Chondrocyte (in vitro differentiated cells): ENCODE measurements around the gene SFT2D1. TPM values are rescaled to one million over a fixed set of nuclear protein-coding genes. Genes with fewer than 3 reads are reported as not detected.

ENCODE experiments used
- DNase-seq: peaks from one replicate; pipeline ENCODE4 v3.0.0; 2021; ENCODE audit warnings: mixed read lengths, low spot score
- H3K27ac Mint-ChIP-seq: one replicate; pipeline ENCODE4 v1.8.0; 2021; ENCODE audit warnings: mild to moderate bottlenecking, moderate library complexity, mixed read lengths; ENCODE audit not compliant: unreplicated experiment
- H3K27me3 Mint-ChIP-seq: 2 replicates; pipeline ENCODE4 v1.8.0; 2021; ENCODE audit warnings: low read depth, mixed read lengths
- H3K36me3 Mint-ChIP-seq: 2 replicates; pipeline ENCODE4 v1.8.0; 2021; ENCODE audit warnings: low read depth, mixed read lengths
- H3K4me1 Mint-ChIP-seq: 2 replicates; pipeline ENCODE4 v1.8.0; 2021; ENCODE audit warnings: low read depth, mild to moderate bottlenecking, mixed read lengths
- H3K4me3 Mint-ChIP-seq: one replicate; pipeline ENCODE4 v1.8.0; 2021; ENCODE audit warnings: mild to moderate bottlenecking, moderate library complexity, mixed read lengths; ENCODE audit not compliant: unreplicated experiment
- H3K9me3 Mint-ChIP-seq: 2 replicates; pipeline ENCODE4 v1.8.0; 2021; ENCODE audit warnings: low read depth, mixed read lengths
- CTCF ChIP-seq: fragments of 200-600 bp; sonication (generic); IDR thresholded peaks from 2 replicates; pipeline ENCODE4 v1.5.0; 2021; ENCODE audit warnings: antibody characterized with exemption, mild to moderate bottlenecking, moderate library complexity
- total RNA-seq: library from RNA; stranded (reverse); gene quantifications from 3 replicates; pipeline ENCODE4 v1.2.1, GENCODE V29; 2021

SFT2D1 gene
- total RNA-seq, 1 donor from 2014 or later, result 30.0 TPM

- Mint-ChIP-seq H3K27ac (no peak overlapping the region), H3K4me3 (no peak overlapping the region), H3K4me1 (no peaks in the 10 kb centered on the region), H3K27me3 (peaks cover 8% of the 10 kb centered on the region), H3K36me3 (peaks cover 2% of the 10 kb centered on the region), H3K9me3 (peaks cover 24% of the 10 kb centered on the region)
- no peak for TF ChIP-seq CTCF
- DNase-seq, result no peak
Observed at GRCh38 chr6:166354143-166354542, 11.8 kb upstream of the SFT2D1 start.

- H3K4me3 Mint-ChIP-seq, result no peak overlapping the region
- no peaks in the 10 kb centered on the region for H3K4me1 Mint-ChIP-seq
- peaks cover 8% of the 10 kb centered on the region for H3K27me3 Mint-ChIP-seq
Observed at GRCh38 chr6:166353507-166353906, 11.2 kb upstream of the SFT2D1 start.

GRCh38 chr6:166352923-166353322, 10.6 kb upstream of the SFT2D1 start:
- H3K4me1 Mint-ChIP-seq, result no peaks in the 10 kb centered on the region
- H3K27me3 Mint-ChIP-seq, result peaks cover 8% of the 10 kb centered on the region
- H3K27ac Mint-ChIP-seq, result no peak overlapping the region

More at GRCh38 chr6:166353507-166353906, 11.2 kb upstream of the SFT2D1 start:
- H3K27ac Mint-ChIP-seq, result no peak overlapping the region
- peaks cover 24% of the 10 kb centered on the region for H3K9me3 Mint-ChIP-seq
- no peak for TF ChIP-seq CTCF
- peaks cover 2% of the 10 kb centered on the region for H3K36me3 Mint-ChIP-seq
- no peak for DNase-seq

GRCh38 chr6:166351715-166352285, 9.5 kb upstream of the SFT2D1 start:
- H3K36me3 Mint-ChIP-seq, result peaks cover 2% of the 10 kb centered on the region
- H3K27me3 Mint-ChIP-seq, result peaks cover 8% of the 10 kb centered on the region
- H3K4me3 Mint-ChIP-seq, result no peak overlapping the region
- peaks cover 22% of the 10 kb centered on the region for H3K9me3 Mint-ChIP-seq
- H3K4me1 Mint-ChIP-seq, result no peaks in the 10 kb centered on the region
- TF ChIP-seq CTCF, result no peak
- H3K27ac Mint-ChIP-seq, result no peak overlapping the region
- DNase-seq, result no peak

More at GRCh38 chr6:166352923-166353322, 10.6 kb upstream of the SFT2D1 start:
- Mint-ChIP-seq H3K4me3 (no peak overlapping the region), H3K9me3 (peaks cover 22% of the 10 kb centered on the region), H3K36me3 (peaks cover 2% of the 10 kb centered on the region)
- no peak for TF ChIP-seq CTCF
- DNase-seq, result no peak

- Mint-ChIP-seq H3K36me3 (peaks cover 2% of the 10 kb centered on the region), H3K27me3 (peaks cover 7% of the 10 kb centered on the region), H3K9me3 (peaks cover 22% of the 10 kb centered on the region), H3K4me1 (peaks cover 8% of the 10 kb centered on the region), H3K27ac (no peak overlapping the region), H3K4me3 (no peak overlapping the region)
- no peak for DNase-seq
- TF ChIP-seq CTCF, result no peak
Observed at GRCh38 chr6:166348305-166348949, 6.1 kb upstream of the SFT2D1 start.
